ENCODE results near the gene SLC29A3.

DNA sequence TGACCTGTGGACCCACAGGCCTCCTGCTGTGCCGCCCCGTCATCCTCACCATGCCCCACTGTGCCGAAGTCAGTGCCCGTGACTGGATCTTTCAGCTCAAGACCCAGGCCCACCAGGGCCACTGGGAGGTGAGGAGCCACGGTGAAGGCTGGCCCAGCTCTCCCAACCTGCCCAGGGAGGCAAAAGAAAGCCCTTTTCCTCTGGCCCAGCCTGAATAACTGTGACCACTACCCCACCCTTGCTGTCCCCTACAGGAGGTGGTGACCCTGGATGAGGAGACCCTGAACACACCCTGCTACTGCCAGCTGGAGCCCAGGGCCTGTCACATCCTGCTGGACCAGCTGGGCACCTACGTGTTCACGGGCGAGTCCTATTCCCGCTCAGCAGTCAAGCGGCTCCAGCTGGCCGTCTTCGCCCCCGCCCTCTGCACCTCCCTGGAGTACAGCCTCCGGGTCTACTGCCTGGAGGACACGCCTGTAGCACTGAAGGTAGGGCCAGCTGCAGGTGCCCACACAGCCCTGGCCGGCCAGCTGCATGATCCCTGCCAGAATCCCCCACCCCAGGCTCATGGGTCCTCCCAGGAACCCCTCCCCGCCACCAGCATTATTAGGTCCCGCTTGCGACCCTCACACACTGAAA lies 25.5 kb upstream of the SLC29A3 start:
- TF ChIP-seq POLR2AphosphoS5 (IDR thresholded peaks at IDR 0.05; ENCODE audit: low read depth, low read length) (no peak), TAF1 (IDR thresholded peaks at IDR 0.05; ENCODE audit: low read depth, low read length) (no peak), POLR2A (IDR thresholded peaks at IDR 0.05; ENCODE audit: low read depth, low read length) (no peak), PAX5 (IDR thresholded peaks at IDR 0.05; ENCODE audit: insufficient read depth, low read length, severe bottlenecking) (no peak), SPI1 (IDR thresholded peaks at IDR 0.05; ENCODE audit: low read depth, low read length) (no peak), POU2F2 (IDR thresholded peaks at IDR 0.05; ENCODE audit: low read depth, low read length) (no peak)

All from GM12891 (cell line).